Fibroblast of lung (primary cell): ENCODE results near the gene MALL.

Source experiments
- EZH2 ChIP-seq: IDR thresholded peaks from 2 replicates; pipeline ENCODE4 v1.5.1; 2012; ENCODE audit warnings: low read length, control low read depth, mild to moderate bottlenecking; ENCODE audit errors: missing control alignments
- TF ChIP-seq, protein P1 (sequence below), 2 donors: IDR thresholded peaks in 1 of 2; conservative IDR thresholded peaks in 1 of 2; 1 replicate in 1 of 2; 2 replicates in 1 of 2; pipeline ENCODE4 v1.5.1; 2011 to 2012; ENCODE audit warnings: low read length in 2 of 2, control low read depth in 1 of 2, inconsistent platforms in 1 of 2, low read depth in 1 of 2, mild to moderate bottlenecking in 1 of 2

- TF ChIP-seq, protein P1, sequence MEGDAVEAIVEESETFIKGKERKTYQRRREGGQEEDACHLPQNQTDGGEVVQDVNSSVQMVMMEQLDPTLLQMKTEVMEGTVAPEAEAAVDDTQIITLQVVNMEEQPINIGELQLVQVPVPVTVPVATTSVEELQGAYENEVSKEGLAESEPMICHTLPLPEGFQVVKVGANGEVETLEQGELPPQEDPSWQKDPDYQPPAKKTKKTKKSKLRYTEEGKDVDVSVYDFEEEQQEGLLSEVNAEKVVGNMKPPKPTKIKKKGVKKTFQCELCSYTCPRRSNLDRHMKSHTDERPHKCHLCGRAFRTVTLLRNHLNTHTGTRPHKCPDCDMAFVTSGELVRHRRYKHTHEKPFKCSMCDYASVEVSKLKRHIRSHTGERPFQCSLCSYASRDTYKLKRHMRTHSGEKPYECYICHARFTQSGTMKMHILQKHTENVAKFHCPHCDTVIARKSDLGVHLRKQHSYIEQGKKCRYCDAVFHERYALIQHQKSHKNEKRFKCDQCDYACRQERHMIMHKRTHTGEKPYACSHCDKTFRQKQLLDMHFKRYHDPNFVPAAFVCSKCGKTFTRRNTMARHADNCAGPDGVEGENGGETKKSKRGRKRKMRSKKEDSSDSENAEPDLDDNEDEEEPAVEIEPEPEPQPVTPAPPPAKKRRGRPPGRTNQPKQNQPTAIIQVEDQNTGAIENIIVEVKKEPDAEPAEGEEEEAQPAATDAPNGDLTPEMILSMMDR (conservative IDR thresholded peaks at IDR 0.05 in 1 of 2, IDR thresholded peaks at IDR 0.05 in 1 of 2; ENCODE audit: low read depth in 1 of 2, low read length in 2 of 2): no peak
- TF ChIP-seq EZH2: no peak
Measured at GRCh38 chr2:110114831-110115255, 779 bp downstream of the MALL start.
